ENCODE measurements around the gene CHMP4B. TPM values are rescaled to one million over a fixed set of nuclear protein-coding genes. Genes with fewer than 3 reads are reported as not detected.

Gene CHMP4B
- total and polyA plus RNA-seq, 2 donors (not counting 1 experiment from before 2014, with no cell fraction given): 62.3 to 83.9 TPM

DNA sequence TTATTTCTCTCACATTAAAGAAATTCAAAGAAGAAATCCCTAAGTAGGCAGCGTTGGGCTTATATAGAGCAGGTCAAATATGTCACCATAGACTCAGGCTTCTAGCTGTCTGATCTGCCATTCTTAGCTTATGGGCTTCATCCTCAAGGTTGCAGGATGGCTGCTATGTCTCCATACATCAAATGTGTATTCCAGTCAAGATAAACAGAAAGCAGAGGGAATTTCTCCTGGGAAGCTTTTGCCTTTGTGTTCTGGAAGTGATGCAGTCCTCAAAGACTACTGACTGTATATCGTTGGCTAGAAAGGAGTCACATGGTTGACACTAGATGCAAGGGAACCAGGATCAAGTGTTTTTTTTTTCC is 43.4 kb upstream of the CHMP4B start:
- Histone ChIP-seq H3K9me3 (ENCODE audit: control extremely low read depth in 1 of 3, control insufficient read depth in 2 of 3, insufficient read depth in 1 of 3, low read length in 2 of 3) (no peaks in the 10 kb centered on the region), H4K20me1 (ENCODE audit: control insufficient read depth, insufficient read depth, low read length, poor library complexity, severe bottlenecking) (no peaks in the 10 kb centered on the region), H3K4me2 (replicated peaks; ENCODE audit: low read depth, low read length, poor library complexity, severe bottlenecking) (no peak overlapping the region), H3K27ac (ENCODE audit: low read length in 2 of 2) (no peak overlapping the region), H3K9ac (ENCODE audit: low read length) (no peak overlapping the region), H3K4me1 (ENCODE audit: control insufficient read depth in 2 of 2, insufficient read depth in 2 of 2, low read length in 2 of 2) (peaks cover 0 to 5% of the 10 kb centered on the region in 2 donors), H3K79me2 (ENCODE audit: control insufficient read depth, insufficient read depth, low read length) (no peaks in the 10 kb centered on the region), H3K36me3 (replicated peaks in 1 of 2; ENCODE audit: control extremely low read depth in 1 of 2, control insufficient read depth in 1 of 2, extremely low read depth in 1 of 2, insufficient read depth in 2 of 2, low read length in 1 of 2) (peaks cover 0 to 20% of the 10 kb centered on the region in 2 experiments), H3K4me3 (ENCODE audit: control extremely low read depth in 1 of 5, extremely low read depth in 1 of 5, insufficient read depth in 1 of 5, low read depth in 2 of 5, low read length in 4 of 5) (no peak overlapping the region), H3K27me3 (replicated peaks in 1 of 4; ENCODE audit: control extremely low read depth in 1 of 4, control insufficient read depth in 3 of 4, insufficient read depth in 4 of 4, low read length in 3 of 4) (no peaks in the 10 kb centered on the region), H2AFZ (ENCODE audit: insufficient read depth, low read depth, low read length, poor library complexity, severe bottlenecking) (no peak overlapping the region)
- DNase-seq (no peak), ATAC-seq (ENCODE audit: low read depth) (no peak)
- intact Hi-C loops (cut with micrococcal nuclease): no loop called here
- Mint-ChIP-seq H3K27ac (no peak overlapping the region), H3K4me1 (peaks cover 11% of the 10 kb centered on the region), H3K4me3 (no peak overlapping the region), H3K9me3 (ENCODE audit: insufficient read depth) (no peaks in the 10 kb centered on the region), H3K27me3 (no peaks in the 10 kb centered on the region)
- 100% methylated on average over 1 of the region's 2 CpGs for WGBS (ENCODE audit: insufficient coverage)
- CTCF ChIA-PET: no interaction called here
- POLR2A ChIA-PET: interaction anchor here (0.5 kb wide), 1 partner anchor 10 kb away, joined by 3 read pairs; no protein-coding TSS in a partner anchor
- TF ChIP-seq, protein P1, sequence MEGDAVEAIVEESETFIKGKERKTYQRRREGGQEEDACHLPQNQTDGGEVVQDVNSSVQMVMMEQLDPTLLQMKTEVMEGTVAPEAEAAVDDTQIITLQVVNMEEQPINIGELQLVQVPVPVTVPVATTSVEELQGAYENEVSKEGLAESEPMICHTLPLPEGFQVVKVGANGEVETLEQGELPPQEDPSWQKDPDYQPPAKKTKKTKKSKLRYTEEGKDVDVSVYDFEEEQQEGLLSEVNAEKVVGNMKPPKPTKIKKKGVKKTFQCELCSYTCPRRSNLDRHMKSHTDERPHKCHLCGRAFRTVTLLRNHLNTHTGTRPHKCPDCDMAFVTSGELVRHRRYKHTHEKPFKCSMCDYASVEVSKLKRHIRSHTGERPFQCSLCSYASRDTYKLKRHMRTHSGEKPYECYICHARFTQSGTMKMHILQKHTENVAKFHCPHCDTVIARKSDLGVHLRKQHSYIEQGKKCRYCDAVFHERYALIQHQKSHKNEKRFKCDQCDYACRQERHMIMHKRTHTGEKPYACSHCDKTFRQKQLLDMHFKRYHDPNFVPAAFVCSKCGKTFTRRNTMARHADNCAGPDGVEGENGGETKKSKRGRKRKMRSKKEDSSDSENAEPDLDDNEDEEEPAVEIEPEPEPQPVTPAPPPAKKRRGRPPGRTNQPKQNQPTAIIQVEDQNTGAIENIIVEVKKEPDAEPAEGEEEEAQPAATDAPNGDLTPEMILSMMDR (IDR thresholded peaks at IDR 0.05): no peak
- no peak for TF ChIP-seq EZH2 (IDR thresholded peaks at IDR 0.05; ENCODE audit: borderline replicate concordance, insufficient read depth, low read depth, low read length, poor library complexity, severe bottlenecking)

DNA sequence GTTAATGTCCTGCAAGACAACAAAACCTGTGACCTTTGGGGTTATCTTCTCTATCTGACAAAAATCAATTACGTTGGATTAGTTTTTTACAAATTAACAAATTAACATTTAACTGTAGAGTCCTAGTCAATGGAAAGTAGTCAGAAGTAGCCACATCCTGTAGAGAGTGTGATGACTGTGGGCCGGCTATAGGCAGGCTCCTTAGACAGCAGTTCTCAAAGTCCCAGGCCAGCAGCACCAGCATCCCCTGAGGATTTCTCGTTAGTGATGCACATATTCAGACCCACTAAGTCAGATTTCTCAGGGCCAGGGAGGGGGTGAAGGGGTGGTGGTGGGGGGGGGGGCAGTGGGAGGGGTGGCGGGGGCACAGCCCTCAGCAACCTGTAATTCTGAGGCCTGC is 42.1 kb upstream of the CHMP4B start:
- no peak overlapping the region for H3K9ac ChIP-seq (ENCODE audit: low read length)
- peaks cover 0 to 18% of the 10 kb centered on the region in 2 experiments for H3K36me3 ChIP-seq (replicated peaks in 1 of 2; ENCODE audit: control extremely low read depth in 1 of 2, control insufficient read depth in 1 of 2, extremely low read depth in 1 of 2, insufficient read depth in 2 of 2, low read length in 1 of 2)
- POLR2A ChIA-PET: no interaction called here
- H3K27ac ChIP-seq (ENCODE audit: low read length in 2 of 2): no peak overlapping the region
- H4K20me1 ChIP-seq (ENCODE audit: control insufficient read depth, insufficient read depth, low read length, poor library complexity, severe bottlenecking): no peaks in the 10 kb centered on the region
- H3K4me1 ChIP-seq (ENCODE audit: control insufficient read depth in 2 of 2, insufficient read depth in 2 of 2, low read length in 2 of 2): peaks cover 12 to 18% of the 10 kb centered on the region in 2 donors
- no peaks in the 10 kb centered on the region for H3K9me3 ChIP-seq (ENCODE audit: control extremely low read depth in 1 of 3, control insufficient read depth in 2 of 3, insufficient read depth in 1 of 3, low read length in 2 of 3)
- CTCF ChIA-PET: interaction anchor here (1.3 to 2.7 kb wide), 3 partner anchors 23 to 300 kb away, joined by 6 to 10 read pairs (median 8); partner anchors contain the start of gene CHMP4B
- H2AFZ ChIP-seq (ENCODE audit: insufficient read depth, low read depth, low read length, poor library complexity, severe bottlenecking): no peak overlapping the region
- no peak overlapping the region for H3K4me3 ChIP-seq (ENCODE audit: control extremely low read depth in 1 of 5, extremely low read depth in 1 of 5, insufficient read depth in 1 of 5, low read depth in 2 of 5, low read length in 4 of 5)
- intact Hi-C loops (cut with micrococcal nuclease): no loop called here
- H3K9me3 Mint-ChIP-seq (ENCODE audit: insufficient read depth): no peaks in the 10 kb centered on the region
- TF ChIP-seq, protein P1 (IDR thresholded peaks at IDR 0.05): no peak
- no peak for TF ChIP-seq EZH2 (IDR thresholded peaks at IDR 0.05; ENCODE audit: borderline replicate concordance, insufficient read depth, low read depth, low read length, poor library complexity, severe bottlenecking)
- 100% methylated on average over 1 of the region's 4 CpGs for WGBS (ENCODE audit: insufficient coverage)
- H3K27me3 ChIP-seq (replicated peaks in 1 of 4; ENCODE audit: control extremely low read depth in 1 of 4, control insufficient read depth in 3 of 4, insufficient read depth in 4 of 4, low read length in 3 of 4): no peaks in the 10 kb centered on the region
- ATAC-seq (ENCODE audit: low read depth): no peak
- H3K79me2 ChIP-seq (ENCODE audit: control insufficient read depth, insufficient read depth, low read length): no peaks in the 10 kb centered on the region
- no peak overlapping the region for H3K4me2 ChIP-seq (replicated peaks; ENCODE audit: low read depth, low read length, poor library complexity, severe bottlenecking)
- DNase-seq: no peak
- no peaks in the 10 kb centered on the region for H3K27me3 Mint-ChIP-seq
- H3K27ac Mint-ChIP-seq: no peak overlapping the region
- H3K4me1 Mint-ChIP-seq: peaks cover 21% of the 10 kb centered on the region
- H3K4me3 Mint-ChIP-seq: no peak overlapping the region

Measured in B cell (primary cell).